GM11168 (cell line): Measurements from ENCODE around the gene MFAP3.

Experiments
- in situ Hi-C: fragments of 300-500 bp; cut with MboI; formaldehyde crosslinking; loops from one replicate; pipeline ENCODE4 v1.12.0; 2022; ENCODE audit warnings: low sequenced_read_pairs; ENCODE audit not compliant: unreplicated experiment

MFAP3 gene

GRCh38 chr5:154047324-154047723 lies 8.6 kb downstream of the MFAP3 start:
- in situ Hi-C loops, result no loop called here

GRCh38 chr5:154049636-154050035 lies 10.9 kb downstream of the MFAP3 start:
- in situ Hi-C loops, result loop anchor here (25.0 kb wide), 1 partner anchor 563 kb away; no protein-coding TSS in a partner anchor

DNA sequence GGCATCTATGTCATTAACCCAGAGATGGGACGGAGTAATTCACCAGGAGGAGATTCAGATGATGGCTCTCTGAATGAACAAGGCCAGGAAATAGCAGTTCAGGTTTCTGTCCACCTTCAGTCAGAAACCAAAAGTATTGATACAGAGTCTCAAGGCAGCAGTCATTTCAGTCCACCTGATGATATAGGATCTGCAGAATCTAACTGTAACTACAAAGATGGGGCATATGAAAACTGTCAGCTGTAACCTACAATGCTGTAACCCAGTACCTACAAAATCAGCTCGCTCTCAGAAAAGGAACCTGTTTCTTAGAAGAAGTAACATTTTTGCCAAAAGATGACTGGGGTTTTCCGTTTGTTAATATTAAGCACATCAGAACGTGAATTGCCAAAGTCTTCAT lies 14.7 kb downstream of the MFAP3 start:
- in situ Hi-C loops, result loop anchor here (25.0 kb wide), 1 partner anchor 559 kb away; no protein-coding TSS in a partner anchor

DNA sequence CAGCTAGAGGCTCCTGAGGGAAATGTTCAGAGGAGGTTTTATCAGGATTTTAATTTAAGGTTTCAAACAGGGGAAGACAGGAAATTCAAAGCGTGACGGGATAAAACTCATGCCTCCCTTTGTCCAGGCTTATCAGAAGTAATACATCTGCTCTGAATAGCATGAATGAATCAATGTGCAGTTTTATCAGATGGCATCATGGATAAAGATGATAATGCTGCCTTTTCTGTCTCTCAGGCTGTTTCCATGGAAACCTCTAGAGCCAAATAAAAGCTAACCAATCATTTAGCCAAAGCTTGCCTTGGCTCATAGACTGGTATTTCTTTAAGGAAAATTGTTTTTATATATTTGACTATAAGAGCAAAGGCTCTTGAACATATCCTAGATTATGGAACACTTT lies 16.4 kb downstream of the MFAP3 start:
- in situ Hi-C loops, result loop anchor here (25.0 kb wide), 1 partner anchor 557 kb away; no protein-coding TSS in a partner anchor

DNA sequence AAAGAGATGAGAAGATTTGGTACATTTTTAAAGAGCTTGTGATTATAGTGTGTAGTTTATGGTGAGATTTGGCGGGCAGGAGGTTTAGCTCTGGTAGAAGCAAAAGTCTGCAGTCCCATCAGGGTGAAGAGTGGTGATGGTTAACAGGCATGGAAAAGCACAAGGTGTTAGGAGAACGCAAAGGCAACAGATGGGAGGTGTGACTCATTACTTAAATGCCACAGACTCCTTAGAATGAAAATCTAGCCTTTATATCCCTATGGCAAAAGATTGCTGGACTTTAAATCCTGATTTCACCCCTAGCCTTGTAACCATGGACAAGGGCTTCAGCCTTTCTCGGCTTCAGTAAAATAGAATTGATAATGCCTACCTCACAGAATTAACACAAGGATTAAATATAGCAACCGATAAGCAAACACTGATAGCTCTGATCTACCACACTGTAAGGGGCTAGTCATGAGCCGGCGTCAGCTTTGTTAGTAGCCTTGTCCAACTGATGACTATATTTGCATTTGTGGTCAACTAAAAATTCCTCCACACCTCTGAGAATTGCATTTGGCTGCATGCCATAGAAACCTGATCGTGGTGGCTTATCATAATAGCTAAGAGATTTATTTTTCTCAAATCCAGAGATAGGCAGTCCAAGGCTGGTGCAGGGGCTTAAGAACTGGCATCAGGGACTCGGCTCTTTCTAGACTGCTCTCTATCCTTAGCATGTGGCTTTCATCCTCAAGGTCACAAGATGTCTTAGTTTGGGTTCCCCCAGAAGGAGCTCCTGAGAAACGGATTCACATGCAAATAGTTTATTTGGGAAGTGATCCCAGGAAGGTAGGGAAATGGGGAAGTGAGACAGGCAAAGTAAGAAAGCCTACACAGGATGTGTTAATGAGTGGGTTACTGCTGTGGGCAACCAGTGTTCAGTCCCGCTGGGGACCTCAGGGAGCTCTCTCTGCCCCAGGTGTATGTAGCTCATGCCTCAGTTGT lies 19.6 kb downstream of the MFAP3 start:
- in situ Hi-C loops, result loop anchor here (25.0 kb wide), 1 partner anchor 554 kb away; no protein-coding TSS in a partner anchor

DNA sequence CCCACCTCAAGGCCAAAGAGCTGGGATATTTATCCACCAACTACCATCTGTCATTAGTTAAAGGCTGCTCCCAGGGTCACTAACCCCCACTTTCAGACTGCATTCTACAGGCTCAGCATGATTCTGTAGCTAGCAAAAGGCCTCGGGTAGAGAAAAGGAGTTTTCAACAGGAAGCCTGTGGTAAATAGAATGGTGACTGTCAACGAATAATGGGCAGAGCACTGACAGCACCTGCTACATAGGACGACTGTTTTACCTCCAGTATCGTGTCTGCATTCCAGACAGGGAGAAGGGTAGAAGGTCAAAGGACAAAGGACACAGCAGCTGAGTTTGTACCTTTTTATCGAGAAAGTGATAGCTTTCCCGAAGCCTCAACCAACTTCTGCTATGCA lies 20.3 kb downstream of the MFAP3 start:
- in situ Hi-C loops, result loop anchor here (25.0 kb wide), 1 partner anchor 553 kb away; no protein-coding TSS in a partner anchor

- in situ Hi-C loops, result loop anchor here (25.0 kb wide), 1 partner anchor 553 kb away; no protein-coding TSS in a partner anchor
Measured at GRCh38 chr5:154059583-154059982, 20.8 kb downstream of the MFAP3 start.

GRCh38 chr5:154060606-154061005 lies 21.8 kb downstream of the MFAP3 start:
- in situ Hi-C loops, result loop anchor here (10.0 to 25.0 kb wide), 2 partner anchors 124 to 552 kb away; no protein-coding TSS in a partner anchor

GRCh38 chr5:154063372-154063771 lies 24.6 kb downstream of the MFAP3 start:
- in situ Hi-C loops, result loop anchor here (10.0 to 25.0 kb wide), 2 partner anchors 121 to 549 kb away; no protein-coding TSS in a partner anchor

DNA sequence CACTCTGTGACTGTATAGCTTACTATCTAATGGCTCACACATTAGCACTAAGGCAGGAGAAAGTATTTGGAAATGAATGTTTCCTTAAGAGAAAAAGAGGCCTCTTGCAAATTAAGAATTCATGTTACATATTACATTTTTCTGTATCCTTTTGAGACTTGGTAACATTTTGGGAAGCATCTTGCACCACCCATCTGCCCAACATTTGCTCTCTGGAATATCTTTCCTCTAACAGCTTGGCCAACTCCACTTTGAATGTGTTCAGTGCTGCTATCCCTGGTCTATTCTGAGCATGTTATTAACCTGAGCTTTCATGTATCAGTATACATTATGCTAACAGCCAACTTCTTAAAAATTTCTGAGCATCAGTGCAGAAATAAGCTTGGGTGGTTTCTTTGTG lies 27.2 kb downstream of the MFAP3 start:
- in situ Hi-C loops, result loop anchor here (10.0 to 25.0 kb wide), 2 partner anchors 119 to 546 kb away; no protein-coding TSS in a partner anchor

DNA sequence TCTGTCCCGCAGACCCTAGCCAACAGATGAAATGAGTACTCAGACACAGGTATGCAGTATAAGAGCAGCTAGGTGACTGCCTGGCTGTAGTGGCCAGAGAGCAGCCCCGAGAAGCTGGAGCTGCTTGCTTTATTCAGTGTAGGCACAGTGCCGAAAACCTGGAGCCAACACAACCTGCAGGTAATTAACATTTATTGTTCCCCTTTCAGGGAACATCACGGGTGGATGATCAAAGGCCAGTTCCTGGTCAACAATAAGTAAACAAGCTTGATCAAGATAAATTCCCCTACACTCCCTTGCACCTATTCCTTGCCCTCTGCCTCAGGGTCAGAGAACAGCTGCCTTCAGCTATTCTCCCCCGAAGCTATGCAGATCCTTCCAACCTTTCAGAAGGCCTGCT lies 31.1 kb downstream of the MFAP3 start:
- in situ Hi-C loops, result loop anchor here (10.0 to 25.0 kb wide), 3 partner anchors 115 to 542 kb away; no protein-coding TSS in a partner anchor

- in situ Hi-C loops, result loop anchor here (10.0 to 25.0 kb wide), 2 partner anchors 333 to 540 kb away; no protein-coding TSS in a partner anchor
Measured at GRCh38 chr5:154071799-154072413, 33.1 kb downstream of the MFAP3 start.

DNA sequence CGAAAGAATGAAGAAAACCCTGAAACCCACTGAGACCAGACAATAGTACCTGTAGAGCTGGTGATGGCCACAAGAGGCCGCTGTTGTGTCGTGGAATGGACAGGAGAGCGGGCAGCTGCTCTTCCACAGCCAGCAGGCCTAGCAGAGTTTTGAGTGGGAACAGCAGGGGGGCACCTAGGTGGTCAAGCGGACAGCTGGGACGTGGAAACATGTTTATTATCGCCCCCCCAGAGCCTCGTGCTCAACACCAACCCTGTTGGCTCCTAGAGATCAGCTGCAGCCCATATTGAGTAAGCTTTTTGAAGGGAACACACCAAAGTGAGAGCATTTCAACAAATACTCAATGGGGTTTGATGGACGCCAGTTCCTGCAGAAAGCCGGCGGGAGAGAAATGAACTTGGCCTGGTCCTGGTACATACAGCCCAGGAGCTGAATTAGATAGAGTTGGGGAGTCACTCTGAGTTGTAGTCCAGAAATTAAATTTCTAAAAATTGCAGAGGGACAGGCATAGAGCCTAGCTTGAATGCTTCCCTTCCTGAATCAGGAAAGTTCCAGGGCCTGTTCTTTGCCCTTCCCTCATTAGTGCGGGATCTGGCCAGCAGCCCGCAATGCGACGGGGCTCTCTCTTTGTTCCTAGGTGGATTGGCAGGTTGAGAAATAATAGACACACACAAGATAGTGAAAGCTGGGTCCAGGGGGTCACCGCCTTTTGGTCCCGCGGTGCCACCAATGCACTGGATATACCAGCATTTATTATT lies 33.8 kb downstream of the MFAP3 start:
- in situ Hi-C loops, result loop anchor here (10.0 to 25.0 kb wide), 2 partner anchors 332 to 540 kb away; no protein-coding TSS in a partner anchor

- in situ Hi-C loops, result loop anchor here (10.0 kb wide), 1 partner anchor 328 kb away; no protein-coding TSS in a partner anchor
Measured at GRCh38 chr5:154076240-154076922, 37.6 kb downstream of the MFAP3 start.

- in situ Hi-C loops, result loop anchor here (10.0 kb wide), 1 partner anchor 327 kb away; no protein-coding TSS in a partner anchor
Measured at GRCh38 chr5:154077696-154078095, 38.9 kb downstream of the MFAP3 start.

DNA sequence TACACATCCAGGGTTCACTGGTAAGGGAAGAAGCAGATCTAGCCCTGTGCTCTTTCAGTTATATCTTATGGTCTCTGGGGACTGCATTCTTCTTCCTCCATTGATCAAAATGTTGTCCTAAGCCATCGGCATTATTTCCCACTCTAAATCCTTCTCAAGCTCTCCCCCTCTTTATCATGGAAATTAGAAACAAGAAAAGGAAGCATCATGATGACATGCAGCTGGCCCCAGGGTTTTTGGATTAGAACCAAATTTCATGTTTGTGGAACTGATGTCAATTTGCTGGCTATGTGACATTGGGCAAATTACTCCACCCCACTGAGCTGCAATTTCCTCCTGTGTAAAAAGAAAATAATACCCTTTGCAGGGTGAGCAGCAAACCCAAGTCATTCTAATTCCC lies 39.5 kb downstream of the MFAP3 start:
- in situ Hi-C loops, result loop anchor here (10.0 kb wide), 1 partner anchor 327 kb away; no protein-coding TSS in a partner anchor

GRCh38 chr5:154081246-154081645 lies 42.5 kb downstream of the MFAP3 start:
- in situ Hi-C loops, result no loop called here

GRCh38 chr5:154084062-154084639 lies 45.4 kb downstream of the MFAP3 start:
- in situ Hi-C loops, result no loop called here

DNA sequence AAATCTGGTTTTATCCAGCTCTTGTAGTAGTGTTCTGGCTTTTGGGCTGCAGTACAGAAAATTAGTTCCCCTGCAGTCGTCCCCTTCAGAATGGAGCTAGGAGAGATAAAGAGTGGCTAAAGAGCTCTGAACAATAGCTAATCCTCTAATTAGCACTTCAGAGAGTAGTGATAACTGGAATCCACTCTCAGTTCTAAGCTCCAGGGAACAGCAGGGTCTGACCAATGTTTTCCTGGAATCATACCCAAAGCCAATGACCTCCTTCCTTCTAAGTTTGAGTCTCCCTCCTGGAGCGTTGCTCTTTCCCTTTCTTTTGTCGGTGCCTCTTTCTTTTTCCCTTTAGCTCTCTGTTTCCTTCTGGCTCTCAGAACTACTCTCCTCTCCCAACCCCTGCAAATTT lies 47.4 kb downstream of the MFAP3 start:
- in situ Hi-C loops, result no loop called here
